MCF 10A (cell line): ENCODE data around the gene GPR152. TPM values are rescaled to one million over a fixed set of nuclear protein-coding genes. Genes with fewer than 3 reads are reported as not detected.
A peak's percentile ranks its signal among the peaks of the same experiment; 100 is the strongest.
"Not testable (repeated sequence)": the region's sequence is repeated elsewhere in the genome, so short reads cannot be mapped to it uniquely, and the experiment has no call there.

ENCODE experiments used
- BruUV-seq: library from RNA; stranded (reverse); fragments of 400-500 nt; replicated peaks from 2 replicates; lab custom pipeline; 2021; lab: Mats Ljungman, UMichigan
- CTCF ChIA-PET: fragments of 300-600 bp; sonication (Branson Sonifier 250); formaldehyde crosslinking; extraction: SDS; loops from one replicate; lab custom pipeline; 2021; ENCODE audit warnings: antibody characterized with exemption, inconsistent platforms; lab: Yijun Ruan, JAX
- POLR2A ChIA-PET: fragments of 300-600, 350-650 bp; sonication (Branson Sonifier 250); formaldehyde crosslinking; extraction: SDS; loops from one replicate; lab custom pipeline; 2020; ENCODE audit warnings: antibody characterized with exemption, inconsistent platforms; lab: Yijun Ruan, JAX
- DNase-seq: peaks from one replicate; pipeline ENCODE4 v3.0.0-alpha.2; 2018; ENCODE audit not compliant: unreplicated experiment
- H3K27ac Mint-ChIP-seq: one replicate; pipeline ENCODE4 v1.8.0; 2022; ENCODE audit warnings: mild to moderate bottlenecking, low read depth, mixed read lengths; ENCODE audit not compliant: unreplicated experiment
- H3K27me3 Mint-ChIP-seq: one replicate; pipeline ENCODE4 v1.8.0; 2022; ENCODE audit warnings: mixed read lengths; ENCODE audit not compliant: insufficient read depth, unreplicated experiment
- H3K36me3 Mint-ChIP-seq: one replicate; pipeline ENCODE4 v1.8.0; 2022; ENCODE audit warnings: mild to moderate bottlenecking, moderate library complexity, mixed read lengths; ENCODE audit not compliant: insufficient read depth, unreplicated experiment
- H3K4me1 Mint-ChIP-seq: one replicate; pipeline ENCODE4 v1.8.0; 2022; ENCODE audit warnings: mixed read lengths; ENCODE audit not compliant: insufficient read depth, unreplicated experiment
- H3K4me3 Mint-ChIP-seq: one replicate; pipeline ENCODE4 v1.8.0; 2022; ENCODE audit warnings: mild to moderate bottlenecking, moderate library complexity, mixed read lengths; ENCODE audit not compliant: unreplicated experiment
- H3K9me3 Mint-ChIP-seq: one replicate; pipeline ENCODE4 v1.8.0; 2022; ENCODE audit warnings: mixed read lengths; ENCODE audit not compliant: unreplicated experiment
- CTCF ChIP-seq: fragments of 200-600 bp; IDR thresholded peaks from one replicate; pipeline ENCODE4 v1.8.0; 2022; ENCODE audit warnings: antibody characterized with exemption, mild to moderate bottlenecking; ENCODE audit not compliant: unreplicated experiment
- intact Hi-C: fragments of 100-400 bp; cut with micrococcal nuclease; formaldehyde crosslinking; loops from 2 replicates; pipeline ENCODE4 v1.14.1; 2022
- total RNA-seq: library from RNA; stranded (reverse); gene quantifications from 2 replicates; pipeline ENCODE4 v1.2.3, GENCODE V29; 2022

The GPR152 gene
- total RNA-seq, 1 experiment from 2014 or later: not detected

- Mint-ChIP-seq H3K9me3 (no peaks in the 10 kb centered on the region), H3K27ac (no peak overlapping the region)
These were observed 36.8 kb upstream of the GPR152 start for GRCh38 chr11:67489203-67489884.

GRCh38 chr11:67486481-67487195 lies 34.1 kb upstream of the GPR152 start:
- ChIA-PET CTCF (interaction anchor here (0.7 to 1.2 kb wide), 2 partner anchors 18 to 20 kb away, joined by 3 read pairs; no protein-coding TSS in a partner anchor), POLR2A (no interaction called here)
- TF ChIP-seq CTCF: no peak
- Mint-ChIP-seq H3K27ac (peak overlapping the region; percentile 4), H3K27me3 (no peaks in the 10 kb centered on the region), H3K9me3 (no peaks in the 10 kb centered on the region), H3K4me1 (peaks cover 36% of the 10 kb centered on the region), H3K4me3 (no peak overlapping the region), H3K36me3 (peaks cover 49% of the 10 kb centered on the region)
- intact Hi-C loops: no loop called here
- no peak for DNase-seq
- no TSS peak for BruUV-seq

More at GRCh38 chr11:67489203-67489884, 36.8 kb upstream of the GPR152 start:
- Mint-ChIP-seq H3K27me3 (no peaks in the 10 kb centered on the region), H3K36me3 (peaks cover 44% of the 10 kb centered on the region), H3K4me1 (peaks cover 17% of the 10 kb centered on the region), H3K4me3 (no peak overlapping the region)
- DNase-seq: no peak
- intact Hi-C loops: no loop called here
- no TSS peak for BruUV-seq
- ChIA-PET POLR2A (interaction anchor here (1.0 to 1.1 kb wide), 2 partner anchors 20 to 26 kb away, joined by 3 to 4 read pairs; no protein-coding TSS in a partner anchor), CTCF (interaction anchor here (0.7 kb wide), 1 partner anchor 95 kb away, joined by 4 read pairs; no protein-coding TSS in a partner anchor)
- TF ChIP-seq CTCF: no peak

GRCh38 chr11:67485873-67486361 lies 33.4 kb upstream of the GPR152 start:
- intact Hi-C loops, H3K9me3 Mint-ChIP-seq, H3K27me3 Mint-ChIP-seq, H3K4me3 Mint-ChIP-seq, DNase-seq, BruUV-seq: not testable (repeated sequence)
- peak overlapping the region; percentile 4 for H3K27ac Mint-ChIP-seq
- peaks cover 44% of the 10 kb centered on the region for H3K36me3 Mint-ChIP-seq
- peaks cover 36% of the 10 kb centered on the region for H3K4me1 Mint-ChIP-seq
- POLR2A ChIA-PET: interaction anchor here (1.1 kb wide), 1 partner anchor 57 kb away, joined by 3 read pairs; no protein-coding TSS in a partner anchor
- CTCF ChIA-PET: interaction anchor here (0.6 to 1.2 kb wide), 4 partner anchors 16 to 173 kb away, joined by 3 to 5 read pairs (median 3); no protein-coding TSS in a partner anchor

GRCh38 chr11:67484847-67485311 lies 32.4 kb upstream of the GPR152 start:
- peaks cover 42% of the 10 kb centered on the region for H3K36me3 Mint-ChIP-seq
- intact Hi-C loops: no loop called here
- ChIA-PET POLR2A (interaction anchor here (0.9 to 1.1 kb wide), 2 partner anchors 17 to 56 kb away, joined by 3 read pairs; no protein-coding TSS in a partner anchor), CTCF (no interaction called here)
- no peaks in the 10 kb centered on the region for H3K27me3 Mint-ChIP-seq
- TF ChIP-seq CTCF: no peak
- H3K4me3 Mint-ChIP-seq: peak overlapping the region; percentile 90
- peaks cover 36% of the 10 kb centered on the region for H3K4me1 Mint-ChIP-seq
- BruUV-seq: no TSS peak
- no peak overlapping the region for H3K27ac Mint-ChIP-seq
- no peaks in the 10 kb centered on the region for H3K9me3 Mint-ChIP-seq
- no peak for DNase-seq
